Cardiac fibroblast (primary cell): ENCODE results near the gene C1orf174.

Experiments
- DNase-seq, 2 donors: peaks; one replicate each; pipeline versions ENCODE4 v3.0.0 to v3.0.0-alpha.2; 2010; ENCODE audit warnings: low read depth in 2 of 2
- H3K4me3 ChIP-seq, 2 donors: replicated peaks in 1 of 2; 1 replicate in 1 of 2; 2 replicates in 1 of 2; pipeline ENCODE4 v1.5.1; 2011; ENCODE audit warnings: low read depth in 2 of 2, low read length in 2 of 2, mild to moderate bottlenecking in 2 of 2, moderate library complexity in 1 of 2
- CTCF ChIP-seq: IDR thresholded peaks from one replicate; pipeline ENCODE4 v1.5.1; 2011; ENCODE audit warnings: low read depth, mild to moderate bottlenecking, low read length, inconsistent platforms

C1orf174 gene

GRCh38 chr1:3883194-3883925 is 16.7 kb downstream of the C1orf174 start:
- no peak for DNase-seq
- no peak for TF ChIP-seq CTCF
- H3K4me3 ChIP-seq = no peak overlapping the region

GRCh38 chr1:3881193-3881480 is 18.9 kb downstream of the C1orf174 start:
- no peak overlapping the region for H3K4me3 ChIP-seq
- no peak for TF ChIP-seq CTCF
- DNase-seq = no peak

GRCh38 chr1:3880429-3881192 is 19.5 kb downstream of the C1orf174 start:
- DNase-seq = no peak
- no peak for TF ChIP-seq CTCF
- no peak overlapping the region for H3K4me3 ChIP-seq

- DNase-seq = no peak
- no peak overlapping the region for H3K4me3 ChIP-seq
- no peak for TF ChIP-seq CTCF
Observed at GRCh38 chr1:3879787-3880428, 20.2 kb downstream of the C1orf174 start.

GRCh38 chr1:3879099-3879498 is 21.0 kb downstream of the C1orf174 start:
- no peak for TF ChIP-seq CTCF
- DNase-seq = no peak
- no peak overlapping the region for H3K4me3 ChIP-seq

GRCh38 chr1:3876716-3877115 is 23.4 kb downstream of the C1orf174 start:
- no peak for TF ChIP-seq CTCF
- no peak for DNase-seq
- H3K4me3 ChIP-seq = no peak overlapping the region
